HG02981 (cell line): ENCODE results near the gene PITRM1.

ENCODE experiments used
- ATAC-seq: cut with Tn5 transposase; IDR thresholded peaks from one replicate; pipeline ENCODE4 v1.9.1; 2021; ENCODE audit warnings: mild to moderate bottlenecking, moderate library complexity; ENCODE audit not compliant: unreplicated experiment

Gene PITRM1

GRCh38 chr10:3169673-3170072, 2.9 kb downstream of the PITRM1 start:
- ATAC-seq = no peak

- no peak for ATAC-seq
Observed at GRCh38 chr10:3169271-3169670, 3.3 kb downstream of the PITRM1 start.

DNA sequence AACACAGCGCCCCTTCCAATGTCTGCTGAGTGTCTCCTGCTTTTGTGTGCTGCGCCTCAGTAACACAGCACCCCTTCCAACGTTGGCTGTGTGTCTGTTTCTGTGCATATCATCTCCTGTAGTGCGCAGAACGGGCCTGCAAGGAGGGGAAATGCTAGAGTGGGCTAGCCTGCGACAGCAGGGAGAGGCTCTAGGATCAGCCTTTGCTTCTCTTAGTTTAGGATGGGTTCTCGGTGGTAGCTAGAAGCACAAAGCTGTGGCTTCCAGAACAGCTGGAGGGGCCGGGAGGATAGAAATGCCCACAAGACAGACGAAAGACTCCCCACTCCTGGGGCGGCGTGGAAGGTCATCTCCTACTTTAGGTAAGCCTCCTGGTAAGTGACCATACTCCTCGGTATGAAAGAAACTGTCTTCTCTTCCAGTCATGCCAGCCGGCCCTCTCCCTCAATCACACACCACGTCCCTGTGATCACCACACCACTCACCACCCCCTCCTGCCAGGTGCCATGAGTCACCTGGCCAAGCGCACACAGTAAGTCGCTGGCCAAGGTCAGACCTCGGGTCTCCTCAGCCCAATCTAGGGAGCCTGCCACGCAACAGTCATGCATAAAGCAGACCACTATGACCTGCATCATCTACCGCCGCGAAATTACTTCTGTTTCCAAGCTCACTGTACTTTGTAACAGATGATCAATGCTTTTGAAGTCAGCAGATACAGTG, 4.8 kb downstream of the PITRM1 start:
- ATAC-seq = no peak

DNA sequence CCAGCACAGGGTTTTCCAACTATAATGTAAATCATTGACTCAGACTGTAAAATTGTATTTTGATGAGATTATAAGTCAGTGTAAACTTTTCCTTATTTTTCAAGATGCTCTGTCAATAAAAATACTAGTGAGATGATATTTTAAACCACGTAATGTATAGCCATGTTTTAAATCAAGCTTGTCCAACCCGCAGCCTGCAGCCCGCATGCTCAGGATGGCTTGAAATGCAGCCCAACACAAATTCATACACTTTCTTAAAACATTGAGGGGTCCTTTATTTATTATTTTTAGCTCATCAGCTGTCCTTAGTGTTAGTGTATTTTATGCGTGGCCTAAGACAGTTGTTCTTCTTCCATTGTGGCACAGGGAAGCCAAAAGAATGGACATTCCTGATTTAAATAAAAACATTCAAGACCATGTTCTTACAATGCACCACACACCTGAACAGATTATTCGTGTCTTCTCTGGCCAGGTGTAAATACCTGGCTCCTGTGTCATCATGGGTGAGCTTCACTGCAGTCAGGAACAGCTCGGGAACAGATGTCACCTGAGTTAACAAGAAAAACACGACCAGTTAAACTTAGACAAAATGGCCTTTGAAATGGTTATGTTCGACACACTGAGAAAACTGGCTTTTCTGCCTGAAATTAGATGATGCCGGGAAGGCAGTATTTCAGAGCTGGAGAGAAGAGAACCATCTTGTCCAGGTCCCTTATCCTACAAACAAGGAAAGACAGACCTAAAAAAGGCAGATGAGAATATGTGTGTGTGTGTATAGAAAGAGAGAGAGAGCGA, 5.9 kb downstream of the PITRM1 start:
- ATAC-seq = no peak

GRCh38 chr10:3165196-3165595, 7.4 kb downstream of the PITRM1 start:
- no peak for ATAC-seq

DNA sequence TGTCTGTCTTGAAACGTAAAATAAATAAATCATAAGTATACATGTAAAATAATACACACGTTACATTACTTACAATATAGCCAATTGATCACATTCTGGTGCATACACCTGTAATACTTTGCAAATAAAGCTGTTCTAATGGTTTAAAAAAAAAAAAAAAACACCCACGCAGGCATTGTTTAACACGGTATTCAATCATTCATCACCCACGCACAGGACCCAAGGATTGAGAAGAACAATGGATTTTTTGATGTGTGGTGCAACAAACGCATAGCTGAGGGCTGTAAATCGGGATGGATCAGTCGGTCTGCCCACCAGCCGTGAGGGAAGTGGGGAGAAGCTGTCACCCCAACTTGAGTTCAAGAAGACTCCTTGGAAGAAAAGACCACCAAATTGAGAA, 8.7 kb downstream of the PITRM1 start:
- no peak for ATAC-seq

DNA sequence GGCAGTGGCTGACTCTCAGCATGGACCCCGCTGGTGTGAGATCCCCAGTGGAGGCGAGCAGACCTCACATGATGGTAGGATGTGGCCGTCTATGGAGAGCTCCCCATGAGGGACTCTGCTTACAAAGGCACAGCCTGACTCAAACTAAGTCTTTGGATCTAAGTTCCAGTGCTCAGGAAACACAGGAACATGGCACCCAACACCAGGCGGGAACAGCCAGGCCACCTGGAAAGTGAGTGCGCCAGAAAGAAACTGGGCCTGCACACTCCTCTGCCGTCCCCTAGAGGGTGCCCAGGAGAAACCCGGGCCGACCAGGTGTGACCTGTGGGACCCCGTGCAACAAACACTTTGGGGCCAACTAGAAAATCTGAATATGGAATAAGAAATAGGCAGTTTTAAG, 10.0 kb downstream of the PITRM1 start:
- ATAC-seq = no peak

- no peak for ATAC-seq
Observed at GRCh38 chr10:3159152-3159551, 13.4 kb downstream of the PITRM1 start.

GRCh38 chr10:3154666-3155065, 17.9 kb downstream of the PITRM1 start:
- no peak for ATAC-seq

DNA sequence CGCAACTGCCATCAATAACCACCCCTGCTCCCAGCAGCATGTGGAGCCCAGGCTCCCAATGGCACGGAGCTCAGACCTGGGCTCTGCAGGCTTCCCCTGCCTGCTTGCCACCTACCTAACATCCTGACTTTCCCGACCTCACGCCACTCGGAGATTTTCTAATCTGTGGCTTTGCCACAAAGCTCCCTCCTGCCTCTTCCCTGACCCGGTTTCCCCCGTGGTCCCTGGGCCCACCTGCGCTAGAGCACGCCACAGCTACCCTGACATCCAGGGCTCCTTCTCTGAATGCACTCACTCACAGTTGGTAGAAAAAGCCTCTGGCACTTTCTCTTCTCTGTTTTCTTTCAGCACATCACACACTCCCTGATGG, 20.0 kb downstream of the PITRM1 start:
- no peak for ATAC-seq

GRCh38 chr10:3151889-3152565, 20.6 kb downstream of the PITRM1 start:
- ATAC-seq = no peak

GRCh38 chr10:3150961-3151360, 21.6 kb downstream of the PITRM1 start:
- ATAC-seq = no peak

DNA sequence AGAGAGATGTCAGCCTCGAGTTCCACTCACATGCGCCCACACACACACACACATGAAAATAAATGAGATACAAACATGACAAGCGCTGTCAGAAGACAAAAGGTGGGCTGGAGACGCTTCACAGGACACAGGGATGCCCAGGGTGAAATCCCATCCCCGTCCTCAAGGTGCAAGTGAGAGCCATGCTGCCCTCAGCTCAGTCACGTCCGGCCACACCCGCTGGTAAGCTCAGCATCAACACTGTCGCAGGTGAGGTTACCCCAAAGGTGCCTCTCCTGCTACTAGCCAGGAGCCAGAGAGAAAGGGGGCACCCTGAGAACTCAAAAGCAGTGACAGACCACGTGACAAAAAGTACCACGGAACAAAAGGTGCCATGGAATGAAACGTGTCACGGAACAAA, 22.2 kb downstream of the PITRM1 start:
- ATAC-seq = no peak

GRCh38 chr10:3149918-3150317, 22.7 kb downstream of the PITRM1 start:
- ATAC-seq = no peak

DNA sequence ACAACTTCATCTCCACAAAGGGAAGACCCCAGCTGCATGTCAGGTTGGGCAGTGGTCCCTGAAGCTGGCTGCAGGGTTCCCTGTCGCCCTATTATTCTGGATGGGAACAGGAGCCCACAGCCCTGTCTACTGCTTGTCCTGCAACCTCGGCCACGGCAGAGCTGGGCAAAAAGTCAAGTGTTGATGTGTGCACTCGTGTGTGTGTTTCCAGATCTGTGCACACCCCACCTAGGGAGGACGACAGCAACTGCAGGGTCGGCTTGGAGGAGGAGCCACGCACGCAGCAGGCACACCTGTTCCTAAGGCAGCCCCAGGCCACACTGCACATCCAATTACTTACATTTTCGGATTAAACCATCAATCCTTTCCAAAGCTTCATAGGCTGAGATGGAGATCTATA, 23.6 kb downstream of the PITRM1 start:
- ATAC-seq = no peak

DNA sequence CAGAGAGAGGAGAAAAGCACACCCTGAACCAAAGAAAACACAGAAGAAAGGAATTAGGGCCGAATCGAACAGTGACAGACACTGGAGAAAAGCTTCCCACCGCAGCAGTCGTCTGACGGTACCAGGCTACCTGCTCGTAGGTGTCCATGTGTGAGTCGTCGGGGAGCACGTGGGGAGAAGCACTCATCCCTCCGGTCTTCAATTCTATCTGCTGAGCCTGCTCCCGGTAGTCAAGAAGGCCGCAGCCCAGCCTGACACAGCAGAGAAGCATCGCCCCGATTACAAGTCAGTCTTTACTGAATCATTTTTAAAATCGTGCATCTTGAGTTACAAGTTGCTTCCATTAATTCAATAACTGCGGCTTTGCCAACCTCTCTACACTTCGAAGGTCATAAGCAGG, 24.5 kb downstream of the PITRM1 start:
- no peak for ATAC-seq

- no peak for ATAC-seq
Observed at GRCh38 chr10:3147117-3147820, 25.3 kb downstream of the PITRM1 start.

GRCh38 chr10:3146289-3146688, 26.3 kb downstream of the PITRM1 start:
- no peak for ATAC-seq

DNA sequence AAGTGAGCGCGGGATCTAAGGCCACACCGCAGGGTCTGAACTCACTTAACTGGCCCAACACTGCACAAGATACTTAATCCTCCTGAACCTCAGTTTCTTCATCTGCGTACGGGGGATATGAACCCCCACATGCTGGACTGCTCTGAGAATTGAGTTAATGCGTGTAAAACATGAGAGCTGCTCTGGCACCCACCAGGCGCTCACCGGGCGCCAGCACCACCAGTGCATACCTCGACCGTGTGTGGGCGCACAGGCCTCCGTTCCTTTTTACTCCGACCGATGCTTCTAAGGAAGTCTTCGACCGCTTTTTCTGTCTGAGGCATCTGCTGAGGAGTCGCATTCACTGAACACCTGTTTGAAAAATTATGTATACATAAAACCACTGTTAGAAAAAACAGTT, 27.2 kb downstream of the PITRM1 start:
- ATAC-seq = no peak

DNA sequence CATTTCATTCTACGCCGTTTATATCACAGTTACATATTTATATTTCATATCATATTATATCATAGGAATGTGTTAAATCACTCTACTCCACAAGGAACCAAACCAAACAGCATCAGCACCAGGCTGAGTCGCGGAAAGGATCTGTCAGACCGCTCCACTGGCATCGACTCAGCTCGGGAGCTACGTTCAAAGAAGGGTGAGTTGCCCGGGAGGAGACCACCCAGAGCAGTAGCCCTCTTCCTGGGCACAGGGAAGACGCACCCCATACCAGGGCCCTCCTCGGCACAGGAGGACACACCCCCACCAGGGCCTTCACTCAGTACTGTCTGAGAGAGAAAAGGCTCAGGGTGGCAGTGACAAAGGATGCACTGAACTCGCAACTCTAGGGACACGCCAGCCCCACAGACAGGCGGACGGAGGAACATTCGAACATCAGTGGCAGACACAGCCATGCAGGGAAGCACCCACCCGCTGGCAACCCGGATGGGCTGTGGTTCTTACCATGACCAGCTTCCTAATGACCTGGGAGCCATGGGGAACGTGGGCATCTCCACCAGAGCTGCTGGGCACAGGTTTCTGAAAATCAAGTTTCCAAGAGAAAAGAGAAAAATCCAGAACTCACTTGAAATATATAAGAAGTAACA, 28.7 kb downstream of the PITRM1 start:
- no peak for ATAC-seq

DNA sequence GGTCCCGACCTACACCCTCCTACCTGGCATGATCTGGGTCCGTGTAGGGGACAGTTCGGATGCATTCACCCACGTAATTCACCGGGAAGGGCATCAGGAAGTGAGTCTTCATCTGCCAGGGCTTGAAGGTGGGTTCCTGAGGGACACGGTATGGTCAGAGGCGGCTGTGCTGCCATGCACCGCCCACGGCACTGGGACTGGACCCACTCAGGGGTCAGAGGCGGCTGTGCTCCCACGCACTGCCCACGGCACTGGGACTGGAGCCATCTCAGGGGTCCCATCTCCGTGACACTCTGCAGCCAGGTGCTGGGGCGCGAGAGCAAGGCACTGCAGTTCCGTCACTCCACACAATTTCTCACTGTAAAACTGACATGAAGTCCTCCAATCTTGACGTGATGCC, 29.2 kb downstream of the PITRM1 start:
- no peak for ATAC-seq
